Loucy (cell line): Measurements from ENCODE around the gene C6orf136.

Experiments used
- H2AFZ ChIP-seq: fragments of 200-600 bp; sonication (generic); 2 replicates; pipeline ENCODE4 v1.6.0; 2016; ENCODE audit warnings: antibody characterized with exemption, mild to moderate bottlenecking, low read length, moderate library complexity
- H3F3A ChIP-seq: fragments of 200-600 bp; 2 replicates; pipeline ENCODE4 v1.6.0; 2016; ENCODE audit warnings: antibody characterized with exemption, low read depth, mild to moderate bottlenecking
- H3K27me3 ChIP-seq: fragments of 200-600 bp; sonication (generic); 2 replicates; pipeline ENCODE4 v1.6.1; 2014; ENCODE audit warnings: low read length, mild to moderate bottlenecking; ENCODE audit not compliant: insufficient read depth, poor library complexity, severe bottlenecking
- H3K36me3 ChIP-seq: fragments of 200-600 bp; sonication (generic); 2 replicates; pipeline ENCODE4 v1.6.1; 2016; ENCODE audit warnings: low read length; ENCODE audit not compliant: insufficient read depth
- H3K4me1 ChIP-seq: fragments of 200-600 bp; sonication (generic); 2 replicates; pipeline ENCODE4 v1.5.1; 2014; ENCODE audit warnings: low read length, mild to moderate bottlenecking; ENCODE audit not compliant: insufficient read depth, poor library complexity, severe bottlenecking
- H3K4me2 ChIP-seq: fragments of 200-600 bp; sonication (generic); 2 replicates; pipeline ENCODE4 v1.6.0; 2014; ENCODE audit warnings: antibody characterized with exemption, low read length, low read depth, mild to moderate bottlenecking; ENCODE audit not compliant: poor library complexity, severe bottlenecking
- H3K4me3 ChIP-seq: fragments of 200-600 bp; sonication (generic); 2 replicates; pipeline ENCODE4 v1.5.1; 2014; ENCODE audit warnings: low read length, mild to moderate bottlenecking, mixed read lengths; ENCODE audit not compliant: poor library complexity, severe bottlenecking
- H3K79me2 ChIP-seq: fragments of 200-600 bp; sonication (generic); 2 replicates; pipeline ENCODE4 v1.6.1; 2014; ENCODE audit warnings: low read length; ENCODE audit not compliant: insufficient read depth
- H3K9ac ChIP-seq: fragments of 200-600 bp; sonication (generic); 2 replicates; pipeline ENCODE4 v1.6.0; 2014; ENCODE audit warnings: mild to moderate bottlenecking, low read depth, low read length, moderate library complexity; ENCODE audit not compliant: poor library complexity, severe bottlenecking
- H3K9me2 ChIP-seq: fragments of 200-600 bp; sonication (generic); replicated peaks from 2 replicates; pipeline ENCODE4 v1.6.1; 2016; ENCODE audit warnings: low read depth, low read length, mixed read lengths
- H3K9me3 ChIP-seq: fragments of 200-600 bp; sonication (generic); 2 replicates; pipeline ENCODE4 v1.6.1; 2014; ENCODE audit warnings: mild to moderate bottlenecking, antibody characterized with exemption, low read length, low read depth; ENCODE audit not compliant: insufficient read depth
- H4K20me1 ChIP-seq: fragments of 200-600 bp; sonication (generic); 2 replicates; pipeline ENCODE4 v1.6.0; 2014; ENCODE audit warnings: antibody characterized with exemption, low read length, mild to moderate bottlenecking; ENCODE audit not compliant: insufficient read depth, poor library complexity, severe bottlenecking
- CTCF ChIP-seq: fragments of 200-600 bp; sonication (generic); conservative IDR thresholded peaks from 2 replicates; pipeline ENCODE4 v1.5.1; 2014; ENCODE audit warnings: mild to moderate bottlenecking, antibody characterized with exemption, low read length
- EZH2phosphoT487 ChIP-seq: fragments of 200-600 bp; IDR thresholded peaks from 2 replicates; pipeline ENCODE4 v1.6.1; 2018; ENCODE audit warnings: antibody characterized with exemption, mild to moderate bottlenecking, moderate library complexity, borderline replicate concordance

The C6orf136 gene

GRCh38 chr6:30685157-30686008, 38.5 kb downstream of the C6orf136 start:
- Histone ChIP-seq H3K79me2 (peaks cover 95% of the 10 kb centered on the region), H3K4me1 (peaks cover 62% of the 10 kb centered on the region), H3K4me3 (peak overlapping the region; percentile 97), H3K9ac (peak overlapping the region; percentile 96), H3K27me3 (no peaks in the 10 kb centered on the region), H3K4me2 (peak overlapping the region; percentile 97), H2AFZ (no peak overlapping the region), H3K9me3 (no peaks in the 10 kb centered on the region), H3K9me2 (no peaks in the 10 kb centered on the region), H4K20me1 (peaks cover 35% of the 10 kb centered on the region), H3K36me3 (no peaks in the 10 kb centered on the region; the same call in 1 of the 2 replicates), H3F3A (peaks cover 5% of the 10 kb centered on the region)
- TF ChIP-seq CTCF (peak; percentile 51), EZH2phosphoT487 (no peak)

GRCh38 chr6:30686009-30686907, 39.3 kb downstream of the C6orf136 start, which contains the start of gene PPP1R18:
Gene PPP1R18 (minus strand): TSS chr6:30686645. CDS start chr6:30686018, 627 bp downstream.
- Histone ChIP-seq H3K9me2 (no peaks in the 10 kb centered on the region), H2AFZ (0 out of 2 replicates have a peak within 1 kb of the TSS, but pooled peaks have one; percentile 26), H3K79me2 (peaks cover 90% of the 10 kb centered on the region)

More at GRCh38 chr6:30686009-30686907, 39.3 kb downstream of the C6orf136 start, which contains the start of gene PPP1R18:
- peaks cover 62% of the 10 kb centered on the region for H3K4me1 ChIP-seq
- H4K20me1 ChIP-seq = peaks cover 28% of the 10 kb centered on the region
- TF ChIP-seq CTCF (no peak), EZH2phosphoT487 (no peak)
- no peaks in the 10 kb centered on the region for H3K36me3 ChIP-seq
- H3K4me3 ChIP-seq = peak within 1 kb of the TSS; percentile 97
- H3F3A ChIP-seq = peaks cover 5% of the 10 kb centered on the region
- peak within 1 kb of the TSS; percentile 97 for H3K4me2 ChIP-seq
- H3K27me3 ChIP-seq = no peaks in the 10 kb centered on the region
- peak within 1 kb of the TSS; percentile 96 for H3K9ac ChIP-seq
- H3K9me3 ChIP-seq = no peaks in the 10 kb centered on the region
